A172 (cell line): ENCODE data around the gene LAMA3. TPM values are rescaled to one million over a fixed set of nuclear protein-coding genes. Genes with fewer than 3 reads are reported as not detected.

Experiments
- DNase-seq: peaks from one replicate; pipeline ENCODE4 v3.0.0-alpha.2; 2015; ENCODE audit warnings: low spot score
- total RNA-seq: library from RNA; depleted of rRNA; stranded (reverse); fragments of >200 nt; shearing (Covaris generic); gene quantifications from 2 replicates; pipeline ENCODE4 v1.2.3, GENCODE V29; 2014

LAMA3 gene
- total RNA-seq, 1 experiment from 2014 or later: 2.7 TPM

- DNase-seq: no peak
Measured at GRCh38 chr18:23970161-23971096, 281.2 kb downstream of the LAMA3 start.

- DNase-seq: no peak
Measured at GRCh38 chr18:23971097-23971440, 281.8 kb downstream of the LAMA3 start.

GRCh38 chr18:23971666-23972230, 282.5 kb downstream of the LAMA3 start:
- DNase-seq: no peak

- DNase-seq: no peak
Measured at GRCh38 chr18:23972453-23972852, 283.2 kb downstream of the LAMA3 start.

GRCh38 chr18:23977103-23977502, 287.9 kb downstream of the LAMA3 start:
- DNase-seq: no peak

DNA sequence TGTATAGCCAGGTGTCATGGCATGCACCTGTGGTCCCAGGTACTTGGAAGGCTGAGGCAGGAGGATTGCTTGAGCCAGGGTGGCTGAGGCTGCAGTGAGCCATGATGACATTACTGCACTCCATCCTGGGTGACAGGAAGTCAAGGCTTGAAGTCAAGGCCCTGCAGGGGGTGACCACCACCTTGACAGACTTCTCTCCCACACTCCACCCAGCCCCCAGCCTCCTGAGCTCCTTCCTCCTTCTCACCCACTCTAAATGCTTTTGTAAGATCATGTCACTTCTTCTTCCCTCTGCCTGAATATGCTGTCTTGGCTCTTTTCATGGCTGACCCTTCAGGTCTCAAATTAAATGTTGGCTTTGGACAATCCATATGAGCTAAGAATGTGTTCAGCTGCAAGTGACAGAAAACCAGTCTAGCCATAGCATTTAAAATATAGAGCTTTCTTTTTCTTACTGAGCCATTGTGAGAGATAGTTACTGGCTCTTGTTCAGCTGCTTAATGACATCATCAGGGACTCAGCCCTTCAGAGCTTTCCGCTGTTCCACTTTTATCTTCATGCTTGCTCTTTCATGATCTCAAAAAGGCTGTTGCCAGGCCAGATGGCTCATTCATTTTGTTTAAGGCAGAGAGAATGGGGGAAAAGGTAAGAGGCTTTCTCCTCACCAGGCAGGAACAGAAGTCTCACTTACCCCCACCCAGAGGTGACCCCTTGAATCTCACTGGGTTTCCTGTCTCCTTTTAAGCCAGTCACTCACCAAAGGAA, 288.6 kb downstream of the LAMA3 start:
- DNase-seq: no peak

- no peak for DNase-seq
Measured at GRCh38 chr18:23981369-23981980, 292.2 kb downstream of the LAMA3 start.

- DNase-seq: peak; percentile 34
Measured at GRCh38 chr18:23982155-23983079, 293.2 kb downstream of the LAMA3 start.

DNA sequence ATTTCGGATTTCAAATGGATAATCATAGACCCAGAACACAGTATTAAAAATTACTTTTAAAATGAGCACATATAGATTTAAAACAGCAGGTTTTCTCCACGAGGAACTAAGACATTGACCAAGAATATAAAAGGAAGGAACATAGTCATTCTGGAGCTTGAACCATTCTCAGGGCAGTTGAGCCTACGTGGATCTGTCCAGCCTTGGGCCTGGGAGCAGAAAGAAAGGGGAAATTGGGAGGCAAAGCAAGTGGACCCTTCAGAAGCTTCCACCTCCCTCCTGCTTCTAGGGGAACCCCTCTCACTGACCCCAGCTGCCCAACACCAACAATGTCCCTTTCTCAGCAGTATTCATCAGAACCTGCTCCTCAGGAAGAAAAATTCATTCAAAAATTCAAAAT, 293.9 kb downstream of the LAMA3 start:
- no peak for DNase-seq

GRCh38 chr18:23986600-23987359, 297.5 kb downstream of the LAMA3 start:
- no peak for DNase-seq

GRCh38 chr18:23990474-23991410, 301.5 kb downstream of the LAMA3 start:
- DNase-seq: no peak

- no peak for DNase-seq
Measured at GRCh38 chr18:23992089-23992940, 303.1 kb downstream of the LAMA3 start.

DNA sequence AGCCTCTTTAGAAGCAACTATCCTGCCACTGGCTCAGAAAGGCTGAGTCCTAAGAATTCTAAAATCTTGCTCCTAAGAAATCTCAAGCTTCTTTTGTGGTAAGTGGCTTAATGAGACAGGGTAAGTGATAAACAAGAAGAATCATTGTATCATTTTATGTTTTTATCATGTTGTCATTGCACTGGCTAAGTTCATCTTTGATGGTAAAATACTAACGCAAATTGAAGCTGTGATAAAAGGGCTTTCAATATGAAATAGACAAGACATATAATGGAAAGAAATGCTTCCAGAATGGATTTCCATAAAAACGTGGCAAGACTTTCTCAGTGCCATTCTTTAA, 303.7 kb downstream of the LAMA3 start:
- DNase-seq: no peak

- DNase-seq: peak; percentile 80
Measured at GRCh38 chr18:23994361-23994902, 305.2 kb downstream of the LAMA3 start.

DNA sequence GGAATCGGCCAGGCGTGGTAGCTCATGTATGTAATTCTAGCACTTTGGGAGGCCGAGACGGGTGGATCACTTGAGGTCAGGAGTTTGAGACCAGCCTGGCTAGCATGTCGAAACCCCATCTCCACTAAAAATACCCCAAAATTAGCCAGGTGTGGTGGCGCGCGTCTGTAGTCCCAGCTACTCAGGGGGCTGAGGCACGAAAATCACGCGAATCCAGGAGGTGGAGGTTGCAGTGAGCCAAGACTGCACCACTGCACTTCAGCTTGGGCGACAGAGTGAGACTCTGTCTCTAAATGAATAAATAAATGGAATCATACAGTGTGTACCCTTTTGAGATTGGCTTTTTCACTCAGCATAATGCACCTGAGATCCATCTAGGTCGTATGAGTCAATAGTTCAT, 305.9 kb downstream of the LAMA3 start:
- DNase-seq: no peak

DNA sequence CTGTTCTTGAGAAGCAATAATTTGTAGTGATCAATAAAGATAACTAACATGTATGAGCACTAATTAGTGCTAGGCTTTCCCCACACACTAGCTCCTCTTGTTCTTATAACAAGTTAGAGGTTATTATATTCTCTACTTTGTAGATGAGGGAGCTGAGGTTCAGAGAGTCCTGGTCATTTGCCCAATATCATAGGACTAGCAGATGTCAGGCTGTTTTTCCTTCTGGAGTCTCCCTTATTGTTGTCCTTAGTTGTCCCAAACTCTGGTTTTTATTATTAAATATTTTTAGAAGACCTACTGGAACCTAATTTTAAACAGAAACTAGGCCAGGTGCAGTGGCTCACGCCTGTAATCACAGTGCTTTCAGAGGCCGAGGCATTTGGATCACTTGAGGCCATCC, 308.8 kb downstream of the LAMA3 start:
- DNase-seq: no peak

DNA sequence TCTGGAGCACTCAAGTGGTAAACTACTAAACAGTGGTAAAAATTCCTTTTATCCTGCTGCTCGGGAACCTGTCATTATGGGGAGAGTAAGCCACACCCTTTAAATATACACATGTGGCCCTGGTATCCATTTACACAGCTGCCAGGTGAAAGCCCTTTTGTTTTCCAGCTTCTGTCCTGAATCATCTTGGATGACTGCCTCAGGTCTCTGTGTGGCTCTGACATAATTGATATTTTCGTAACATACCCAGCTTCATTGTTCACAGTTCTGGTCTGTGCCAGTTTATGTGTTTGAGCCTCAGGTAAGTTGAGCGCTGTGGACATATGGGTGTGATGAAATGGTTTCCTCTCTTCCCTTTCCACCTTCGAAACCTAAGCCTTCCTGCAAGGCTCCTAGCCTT, 309.6 kb downstream of the LAMA3 start:
- DNase-seq: peak; percentile 36
